Stomach (tissue), 4 donors: Measurements from ENCODE around the gene KCNIP3.

ENCODE experiments used
- EP300 ChIP-seq: sonication (generic); formaldehyde crosslinking; IDR thresholded peaks from one replicate; pipeline ENCODE4 v1.6.1; 2017; ENCODE audit warnings: antibody characterized with exemption
- POLR2A ChIP-seq, 4 donors: fragments of 450-650 bp; IDR thresholded peaks; one replicate each; pipeline ENCODE4 v1.6.1; 2016; ENCODE audit warnings: antibody characterized with exemption in 4 of 4, control low read depth in 2 of 4, mild to moderate bottlenecking in 1 of 4, moderate library complexity in 1 of 4

GRCh38 chr2:95285542-95285932, 11.6 kb upstream of the KCNIP3 start:
- TF ChIP-seq POLR2A (IDR thresholded peaks at IDR 0.05), result no peak
- no peak for TF ChIP-seq EP300
